ENCODE results near the gene ZNF76.

GRCh38 chr6:35304299-35304698 is 44.8 kb downstream of the ZNF76 start:
- TF ChIP-seq CTCF (IDR thresholded peaks at IDR 0.05) (no peak), RAD21 (conservative IDR thresholded peaks at IDR 0.05 in 1 of 2, IDR thresholded peaks at IDR 0.05 in 1 of 2) (no peak), NFE2L2 (conservative IDR thresholded peaks at IDR 0.05; ENCODE audit: low read length) (no peak), POLR2A (IDR thresholded peaks at IDR 0.05; ENCODE audit: low read length) (no peak), MAFK (IDR thresholded peaks at IDR 0.05; ENCODE audit: partially characterized antibody) (no peak), HMGXB4 (CRISPR knock-in tag; IDR thresholded peaks at IDR 0.05; ENCODE audit: borderline replicate concordance) (no peak), SREBF2 (IDR thresholded peaks at IDR 0.05) (no peak), MYC (IDR thresholded peaks at IDR 0.05; ENCODE audit: borderline replicate concordance, low read length) (no peak), MAX (IDR thresholded peaks at IDR 0.05) (no peak), RCOR1 (IDR thresholded peaks at IDR 0.05; ENCODE audit: low read depth, low read length) (no peak)

Measured in A549 (cell line).